ENCODE measurements around the gene ZDHHC11B.
"Not testable (repeated sequence)": the region's sequence is repeated elsewhere in the genome, so short reads cannot be mapped to it uniquely, and the experiment has no call there.

DNA sequence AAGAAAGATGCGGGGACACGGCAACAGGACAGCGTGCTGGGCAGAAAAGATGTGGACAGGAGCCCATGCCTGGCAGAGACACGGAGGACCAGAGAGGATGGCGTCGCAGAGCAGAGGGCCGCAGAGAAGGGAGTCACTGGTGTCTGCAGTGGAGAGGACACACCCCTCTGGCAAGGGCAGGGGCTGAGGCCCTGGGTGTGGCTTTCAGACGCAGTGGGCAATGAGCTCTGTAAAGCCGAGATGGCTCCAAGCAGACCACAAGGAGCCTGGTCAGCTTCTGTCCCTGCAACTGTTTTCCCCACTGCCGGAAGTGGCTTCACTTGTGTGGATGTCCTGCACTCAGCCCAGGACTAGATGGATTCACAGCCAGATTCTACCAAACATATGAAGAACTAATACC lies 4.2 kb upstream of the ZDHHC11B start:
- TF ChIP-seq POLR2A (IDR thresholded peaks at IDR 0.05): not testable (repeated sequence)
- TF ChIP-seq, protein P1, sequence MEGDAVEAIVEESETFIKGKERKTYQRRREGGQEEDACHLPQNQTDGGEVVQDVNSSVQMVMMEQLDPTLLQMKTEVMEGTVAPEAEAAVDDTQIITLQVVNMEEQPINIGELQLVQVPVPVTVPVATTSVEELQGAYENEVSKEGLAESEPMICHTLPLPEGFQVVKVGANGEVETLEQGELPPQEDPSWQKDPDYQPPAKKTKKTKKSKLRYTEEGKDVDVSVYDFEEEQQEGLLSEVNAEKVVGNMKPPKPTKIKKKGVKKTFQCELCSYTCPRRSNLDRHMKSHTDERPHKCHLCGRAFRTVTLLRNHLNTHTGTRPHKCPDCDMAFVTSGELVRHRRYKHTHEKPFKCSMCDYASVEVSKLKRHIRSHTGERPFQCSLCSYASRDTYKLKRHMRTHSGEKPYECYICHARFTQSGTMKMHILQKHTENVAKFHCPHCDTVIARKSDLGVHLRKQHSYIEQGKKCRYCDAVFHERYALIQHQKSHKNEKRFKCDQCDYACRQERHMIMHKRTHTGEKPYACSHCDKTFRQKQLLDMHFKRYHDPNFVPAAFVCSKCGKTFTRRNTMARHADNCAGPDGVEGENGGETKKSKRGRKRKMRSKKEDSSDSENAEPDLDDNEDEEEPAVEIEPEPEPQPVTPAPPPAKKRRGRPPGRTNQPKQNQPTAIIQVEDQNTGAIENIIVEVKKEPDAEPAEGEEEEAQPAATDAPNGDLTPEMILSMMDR (IDR thresholded peaks at IDR 0.05): not testable (repeated sequence)

All from tibial nerve (tissue), 3 donors.